GM12878 (cell line): Measurements from ENCODE around the gene AP3S1. TPM values are rescaled to one million over a fixed set of nuclear protein-coding genes. Genes with fewer than 3 reads are reported as not detected.

Experiments
- ATAC-seq: fragments of 200-7000 bp; cut with Tn5 transposase; 3 replicates; pipeline ENCODE4 v1.9.1; 2020; ENCODE audit warnings: mild to moderate bottlenecking, moderate library complexity
- BruUV-seq: library from RNA; stranded (reverse); fragments of 400-500 nt; replicated peaks from 2 replicates; lab custom pipeline; 2021; lab: Mats Ljungman, UMichigan
- CTCF ChIA-PET: fragments of 300-600 bp; sonication (Branson Sonifier 250); formaldehyde crosslinking; extraction: SDS; loops from one replicate; lab custom pipeline; 2021; ENCODE audit warnings: inconsistent platforms; lab: Yijun Ruan, JAX
- POLR2A ChIA-PET: fragments of 350-600 bp; formaldehyde crosslinking; extraction: SDS; loops from one replicate; lab custom pipeline; 2021; ENCODE audit warnings: inconsistent platforms; lab: Charles Lee
- RAD21 ChIA-PET: fragments of 300-600 bp; sonication (Branson Sonifier 250); formaldehyde crosslinking; loops from one replicate; lab custom pipeline; 2023; ENCODE audit warnings: antibody characterized with exemption; ENCODE audit not compliant: unreplicated experiment; lab: Charles Lee
- SMC1A ChIA-PET: fragments of 300-600 bp; sonication (Branson Sonifier 250); formaldehyde crosslinking; loops from one replicate; lab custom pipeline; 2023; ENCODE audit not compliant: unreplicated experiment, uncharacterized antibody; lab: Charles Lee
- DNase-seq: peaks from one replicate; pipeline ENCODE4 v3.0.0-alpha.2; 2011; ENCODE audit warnings: low read depth, low spot score
- FAIRE-seq: peaks from 3 replicates; lab custom pipeline; 2011; peaks lifted over from hg19 to GRCh38; lab: Jason Lieb, UNC
- H2AFZ ChIP-seq: 2 replicates; pipeline ENCODE4 v1.6.0; 2011; ENCODE audit warnings: low read depth, low read length, control low read depth; ENCODE audit not compliant: control insufficient read depth
- H3K27ac ChIP-seq: 2 replicates; pipeline ENCODE4 v1.5.1; 2011; ENCODE audit warnings: control low read depth; ENCODE audit not compliant: control insufficient read depth, insufficient read depth
- H3K27me3 ChIP-seq, 2 experiments: replicated peaks in 1 of 2; 2 replicates each; pipeline versions ENCODE4 v1.6.0 to v1.6.1; 2011; ENCODE audit warnings: low read length in 1 of 2; ENCODE audit not compliant: control insufficient read depth in 2 of 2, insufficient read depth in 2 of 2
- H3K36me3 ChIP-seq, 2 experiments: 2 replicates each; pipeline ENCODE4 v1.5.1; 2011; ENCODE audit warnings: low read length in 1 of 2; ENCODE audit not compliant: control insufficient read depth in 2 of 2, insufficient read depth in 2 of 2
- H3K4me1 ChIP-seq: 2 replicates; pipeline ENCODE4 v1.6.1; 2011; ENCODE audit warnings: mild to moderate bottlenecking, low read length, moderate library complexity, mixed read lengths; ENCODE audit not compliant: control insufficient read depth, insufficient read depth
- H3K4me2 ChIP-seq: 2 replicates; pipeline ENCODE4 v1.6.0; 2011; ENCODE audit warnings: control low read depth; ENCODE audit not compliant: control insufficient read depth, insufficient read depth
- H3K4me3 ChIP-seq: fragments of 200-600 bp; sonication (generic); 2 replicates; pipeline ENCODE4 v1.5.1; 2016
- H3K79me2 ChIP-seq: 2 replicates; pipeline ENCODE4 v1.6.0; 2011; ENCODE audit warnings: low read length; ENCODE audit not compliant: control insufficient read depth, insufficient read depth
- H3K9ac ChIP-seq: 2 replicates; pipeline ENCODE4 v1.8.0; 2011; ENCODE audit warnings: low read length, control low read depth, mixed read lengths; ENCODE audit not compliant: control insufficient read depth, insufficient read depth
- H3K9me3 ChIP-seq: replicated peaks from 3 replicates; pipeline ENCODE4 v1.5.1; 2011; ENCODE audit warnings: mild to moderate bottlenecking, low read length; ENCODE audit not compliant: control insufficient read depth, insufficient read depth
- H4K20me1 ChIP-seq: 2 replicates; pipeline ENCODE4 v1.6.0; 2011; ENCODE audit not compliant: control insufficient read depth, insufficient read depth
- E2F8 ChIP-seq: fragments of 450-650 bp; IDR thresholded peaks from 2 replicates; pipeline ENCODE4 v1.6.1; 2018; ENCODE audit warnings: mild to moderate bottlenecking, low read depth, moderate library complexity; ENCODE audit not compliant: partially characterized antibody
- KLF5 ChIP-seq: fragments of 450-650 bp; IDR thresholded peaks from 2 replicates; pipeline ENCODE4 v1.6.1; 2014; ENCODE audit warnings: mild to moderate bottlenecking; ENCODE audit not compliant: partially characterized antibody
- MXI1 ChIP-seq: fragments of 150-350 bp; IDR thresholded peaks from 2 replicates; pipeline ENCODE4 v1.6.1; 2011; ENCODE audit warnings: low read depth, mild to moderate bottlenecking, inconsistent platforms, low read length, improper control_type of control experiment
- NFYB ChIP-seq: IDR thresholded peaks from 2 replicates; pipeline ENCODE4 v1.6.1; 2011; ENCODE audit warnings: low read depth, mild to moderate bottlenecking, low read length, improper control_type of control experiment, moderate library complexity; ENCODE audit not compliant: insufficient read depth
- ZNF207 ChIP-seq: fragments of 450-650 bp; IDR thresholded peaks from 2 replicates; pipeline ENCODE4 v1.6.1; 2014; ENCODE audit warnings: antibody characterized with exemption, mild to moderate bottlenecking, borderline replicate concordance
- WGBS: methylation state at CpG from one replicate; pipeline ENCODE4 v1.1.6; 2016; ENCODE audit warnings: low lambda C conversion rate; ENCODE audit not compliant: insufficient replicate concordance, insufficient coverage; ENCODE audit errors: missing lambda C conversion rate; 5-methylcytosine and 5-hydroxymethylcytosine counted together
- in situ Hi-C: fragments of 300-500 bp; cut with MboI; formaldehyde crosslinking; loops from 9 replicates; pipeline ENCODE4 v1.14.3; 2018; ENCODE audit warnings: mixed read lengths
- intact Hi-C: fragments of 100-400 bp; cut with micrococcal nuclease; formaldehyde crosslinking; loops from one replicate; pipeline ENCODE4 v1.14.2; 2022; ENCODE audit not compliant: unreplicated experiment
- polyA plus RNA-seq, 11 experiments: library from polyadenylated mRNA; depleted of rRNA in 4 of 11; unstranded in 6 of 11; stranded (reverse) in 5 of 11; fragments of >200 nt; fragmentation: Nextera tagmentation in 4 of 11; fragmentation: Illumina TruSeq in 1 of 11; extraction: Ambion mirVana in 4 of 11; extraction: Trizol in 1 of 11; gene quantifications; 1 replicate in 1 of 11; 2 replicates in 10 of 11; pipeline versions ENCODE4 v1.2.1 to v1.2.3, GENCODE V29; 2011 to 2016; ENCODE audit warnings: inconsistent platforms in 2 of 11, missing spikeins in 2 of 11, low read depth in 1 of 11
- total RNA-seq, 4 experiments: library from RNA; depleted of rRNA in 3 of 4; stranded (reverse); fragments of >200 nt in 3 of 4; fragmentation: Illumina TruSeq in 1 of 4; extraction: Trizol in 1 of 4; gene quantifications; 2 replicates each; pipeline versions ENCODE4 v1.2.1 to v1.2.3, GENCODE V29; 2013 to 2021
- TF ChIP-seq, protein P1 (sequence below): fragments of 450-650 bp; IDR thresholded peaks from 2 replicates; pipeline ENCODE4 v1.6.1; 2018; ENCODE audit warnings: borderline replicate concordance, mild to moderate bottlenecking; ENCODE audit not compliant: partially characterized antibody
- TF ChIP-seq, protein P2 (sequence below): IDR thresholded peaks from 2 replicates; pipeline ENCODE4 v1.6.1; 2012; ENCODE audit warnings: low read depth, low read length, improper control_type of control experiment

AP3S1 gene
- total and polyA plus RNA-seq, 10 of the 15 experiments (the other 5 are each of a cell fraction or from before 2014, with no cell fraction given), result 36.4 to 137 (median 67.5) TPM

GRCh38 chr5:115944501-115944900 is 102.8 kb downstream of the AP3S1 start:
- Histone ChIP-seq H3K27ac (no peak overlapping the region), H3K4me3 (no peak overlapping the region), H2AFZ (no peak overlapping the region), H3K4me2 (no peak overlapping the region), H3K36me3 (no peaks in the 10 kb centered on the region), H3K79me2 (no peaks in the 10 kb centered on the region), H3K27me3 (no peaks in the 10 kb centered on the region; a peak in 1 of 4 replicates), H4K20me1 (no peaks in the 10 kb centered on the region), H3K9me3 (no peaks in the 10 kb centered on the region), H3K4me1 (no peaks in the 10 kb centered on the region), H3K9ac (no peak overlapping the region)
- 39% methylated on average over 3 of the region's 3 CpGs for WGBS
- FAIRE-seq, result no peak
- intact Hi-C loops, result no loop called here
- TF ChIP-seq, protein P1, sequence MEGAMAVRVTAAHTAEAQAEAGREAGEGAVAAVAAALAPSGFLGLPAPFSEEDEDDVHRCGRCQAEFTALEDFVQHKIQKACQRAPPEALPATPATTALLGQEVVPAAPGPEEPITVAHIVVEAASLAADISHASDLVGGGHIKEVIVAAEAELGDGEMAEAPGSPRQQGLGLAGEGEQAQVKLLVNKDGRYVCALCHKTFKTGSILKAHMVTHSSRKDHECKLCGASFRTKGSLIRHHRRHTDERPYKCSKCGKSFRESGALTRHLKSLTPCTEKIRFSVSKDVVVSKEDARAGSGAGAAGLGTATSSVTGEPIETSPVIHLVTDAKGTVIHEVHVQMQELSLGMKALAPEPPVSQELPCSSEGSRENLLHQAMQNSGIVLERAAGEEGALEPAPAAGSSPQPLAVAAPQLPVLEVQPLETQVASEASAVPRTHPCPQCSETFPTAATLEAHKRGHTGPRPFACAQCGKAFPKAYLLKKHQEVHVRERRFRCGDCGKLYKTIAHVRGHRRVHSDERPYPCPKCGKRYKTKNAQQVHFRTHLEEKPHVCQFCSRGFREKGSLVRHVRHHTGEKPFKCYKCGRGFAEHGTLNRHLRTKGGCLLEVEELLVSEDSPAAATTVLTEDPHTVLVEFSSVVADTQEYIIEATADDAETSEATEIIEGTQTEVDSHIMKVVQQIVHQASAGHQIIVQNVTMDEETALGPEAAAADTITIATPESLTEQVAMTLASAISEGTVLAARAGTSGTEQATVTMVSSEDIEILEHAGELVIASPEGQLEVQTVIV, result no peak
- TF ChIP-seq ZNF207, result no peak
- TF ChIP-seq, protein P2, sequence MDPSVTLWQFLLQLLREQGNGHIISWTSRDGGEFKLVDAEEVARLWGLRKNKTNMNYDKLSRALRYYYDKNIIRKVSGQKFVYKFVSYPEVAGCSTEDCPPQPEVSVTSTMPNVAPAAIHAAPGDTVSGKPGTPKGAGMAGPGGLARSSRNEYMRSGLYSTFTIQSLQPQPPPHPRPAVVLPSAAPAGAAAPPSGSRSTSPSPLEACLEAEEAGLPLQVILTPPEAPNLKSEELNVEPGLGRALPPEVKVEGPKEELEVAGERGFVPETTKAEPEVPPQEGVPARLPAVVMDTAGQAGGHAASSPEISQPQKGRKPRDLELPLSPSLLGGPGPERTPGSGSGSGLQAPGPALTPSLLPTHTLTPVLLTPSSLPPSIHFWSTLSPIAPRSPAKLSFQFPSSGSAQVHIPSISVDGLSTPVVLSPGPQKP, result no peak
- ChIA-PET SMC1A (no interaction called here), POLR2A (no interaction called here), RAD21 (no interaction called here), CTCF (interaction anchor here (0.8 kb wide), 1 partner anchor 51 kb away, joined by 3 read pairs; no protein-coding TSS in a partner anchor)
- ATAC-seq, result no peak
- DNase-seq, result no peak
- no TSS peak for BruUV-seq
- in situ Hi-C loops, result no loop called here

DNA sequence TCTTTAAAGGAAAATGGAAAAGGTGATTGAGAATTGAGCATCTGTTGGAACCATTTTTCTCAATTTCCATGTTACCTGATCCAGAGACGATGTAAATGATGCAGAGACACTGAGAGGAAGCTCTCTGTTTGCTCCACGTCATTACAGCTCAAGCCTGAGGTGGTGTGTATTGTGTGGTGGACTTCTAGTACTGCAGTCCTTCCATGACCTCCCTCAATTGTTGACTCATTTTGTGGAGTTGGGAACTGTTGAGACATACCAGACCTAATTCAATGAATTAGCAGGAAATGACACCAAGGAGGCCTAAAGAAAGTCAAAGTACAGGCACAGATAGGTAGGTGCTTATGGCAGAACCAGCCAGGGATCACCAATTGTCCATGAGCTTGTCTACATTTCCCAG is 104.9 kb downstream of the AP3S1 start:
- no peaks in the 10 kb centered on the region for H3K9me3 ChIP-seq
- H2AFZ ChIP-seq, result no peak overlapping the region
- H3K27me3 ChIP-seq, result no peaks in the 10 kb centered on the region; a peak in 1 of 4 replicates
- no TSS peak for BruUV-seq
- H3K36me3 ChIP-seq, result no peaks in the 10 kb centered on the region
- FAIRE-seq (no peak), ATAC-seq (no peak), DNase-seq (no peak)
- RAD21 ChIA-PET, result no interaction called here
- H3K27ac ChIP-seq, result no peak overlapping the region
- intact Hi-C loops, result no loop called here
- H3K4me3 ChIP-seq, result no peak overlapping the region
- H3K9ac ChIP-seq, result no peak overlapping the region
- POLR2A ChIA-PET, result no interaction called here
- no peak overlapping the region for H3K4me2 ChIP-seq
- SMC1A ChIA-PET, result no interaction called here
- 0% methylated on average over 2 of the region's 2 CpGs for WGBS
- no peaks in the 10 kb centered on the region for H3K4me1 ChIP-seq
- H3K79me2 ChIP-seq, result no peaks in the 10 kb centered on the region
- CTCF ChIA-PET, result no interaction called here
- H4K20me1 ChIP-seq, result no peaks in the 10 kb centered on the region
- in situ Hi-C loops, result no loop called here
- TF ChIP-seq E2F8 (no peak), KLF5 (no peak), MXI1 (no peak), NFYB (no peak)
